Upper lobe of left lung (tissue), 6 donors: ENCODE results near the gene BCAS1. TPM values are rescaled to one million over a fixed set of nuclear protein-coding genes. Genes with fewer than 3 reads are reported as not detected.

ENCODE experiments used
- ATAC-seq, 2 donors: fragments of 200-7000 bp; cut with Tn5 transposase; one replicate each; pipeline ENCODE4 v1.9.1; 2022; ENCODE audit warnings: mild to moderate bottlenecking in 2 of 2, moderate library complexity in 2 of 2; ENCODE audit not compliant: low FRiP score in 2 of 2
- DNase-seq, 2 donors: peaks; one replicate each; pipeline ENCODE4 v3.0.0-alpha.2; 2019 to 2020
- H3K27ac ChIP-seq, 4 donors: fragments of 200-600 bp; sonication (generic); one replicate each; pipeline ENCODE4 v1.5.1; 2016 to 2019
- H3K27me3 ChIP-seq, 4 donors: fragments of 200-600 bp; sonication (generic); one replicate each; pipeline ENCODE4 v1.5.1; 2017 to 2019
- H3K36me3 ChIP-seq, 4 donors: fragments of 200-600 bp; sonication (generic); one replicate each; pipeline ENCODE4 v1.5.1; 2016 to 2019
- H3K4me1 ChIP-seq, 4 donors: fragments of 200-600 bp; sonication (generic); one replicate each; pipeline ENCODE4 v1.5.1; 2018 to 2019
- H3K4me3 ChIP-seq, 4 donors: fragments of 200-600 bp; sonication (generic); one replicate each; pipeline ENCODE4 v1.5.1; 2017 to 2019; ENCODE audit warnings: mild to moderate bottlenecking in 2 of 4, moderate library complexity in 1 of 4
- H3K9me3 ChIP-seq, 4 donors: fragments of 200-600 bp; sonication (generic); one replicate each; pipeline ENCODE4 v1.5.1; 2018 to 2019
- CTCF ChIP-seq, 6 experiments: fragments of 450-650 bp in 4 of 6; fragments of 200-600 bp in 2 of 6; sonication (generic) in 2 of 6; IDR thresholded peaks; one replicate each; pipeline ENCODE4 v1.5.1; 2016 to 2019; ENCODE audit warnings: antibody characterized with exemption in 6 of 6
- EP300 ChIP-seq, 4 donors: sonication (generic); formaldehyde crosslinking; IDR thresholded peaks; one replicate each; pipeline ENCODE4 v1.5.1; 2017; ENCODE audit warnings: antibody characterized with exemption in 4 of 4, control low read depth in 2 of 4
- POLR2A ChIP-seq, 4 donors: fragments of 450-650 bp; IDR thresholded peaks; one replicate each; pipeline ENCODE4 v1.5.1; 2016 to 2017; ENCODE audit warnings: antibody characterized with exemption in 4 of 4, mild to moderate bottlenecking in 2 of 4
- POLR2AphosphoS5 ChIP-seq, 2 donors: sonication (generic); formaldehyde crosslinking; IDR thresholded peaks; one replicate each; pipeline ENCODE4 v1.5.1; 2017; ENCODE audit warnings: antibody characterized with exemption in 2 of 2
- WGBS, 2 donors: methylation state at CpG; one replicate each; pipeline ENCODE4 v1.1.5; 2017 to 2018; 5-methylcytosine and 5-hydroxymethylcytosine counted together
- small RNA-seq, 4 donors: library from RNA; depleted of rRNA; stranded (forward); fragments of <200 nt; gene quantifications; one replicate each; pipeline ENCODE3, GENCODE V24; 2016
- total RNA-seq, 6 donors: library from RNA; depleted of rRNA in 4 of 6; stranded (reverse); fragments of >200 nt in 4 of 6; gene quantifications; one replicate each; pipeline versions ENCODE4 v1.1.0 to v1.2.1, GENCODE V29; 2016 to 2021
- donor health status: DM: no; HTN: no; CAD: no; lungs with moderate emphysema.
- donor health status: DM: no; HTN: yes; CAD: no; lungs with severe emphysema.

The BCAS1 gene
- total RNA-seq, 6 donors from 2014 or later = 0.74 to 11.2 (median 1.3) TPM

- 90 to 97% methylated on average over 4 of the region's 4 CpGs for WGBS, 2 donors
- Histone ChIP-seq H3K4me1 (peaks cover 14 to 24% (median 21%) of the 10 kb centered on the region in 4 donors), H3K27ac (no peak overlapping the region)
Measured at GRCh38 chr20:53896647-53897046, 173.7 kb downstream of the BCAS1 start.

GRCh38 chr20:53896041-53896440, 174.4 kb downstream of the BCAS1 start:
- Histone ChIP-seq H3K4me3 (no peak overlapping the region), H3K27me3 (no peaks in the 10 kb centered on the region), H3K9me3 (no peaks in the 10 kb centered on the region), H3K4me1 (peaks cover 12 to 21% (median 17%) of the 10 kb centered on the region in 4 donors), H3K36me3 (no peaks in the 10 kb centered on the region), H3K27ac (no peak overlapping the region)
- no peak for ATAC-seq
- DNase-seq = no peak
- WGBS, 2 donors = 91% methylated on average over 7 of the region's 7 CpGs
- TF ChIP-seq POLR2A (IDR thresholded peaks at IDR 0.05) (no peak), EP300 (IDR thresholded peaks at IDR 0.05) (no peak), POLR2AphosphoS5 (IDR thresholded peaks at IDR 0.05) (no peak), CTCF (IDR thresholded peaks at IDR 0.05) (no peak)

More at GRCh38 chr20:53896647-53897046, 173.7 kb downstream of the BCAS1 start:
- Histone ChIP-seq H3K36me3 (no peaks in the 10 kb centered on the region), H3K9me3 (no peaks in the 10 kb centered on the region), H3K27me3 (no peaks in the 10 kb centered on the region), H3K4me3 (no peak overlapping the region)
- no peak for ATAC-seq
- no peak for DNase-seq
- TF ChIP-seq POLR2AphosphoS5 (IDR thresholded peaks at IDR 0.05) = no peak
- TF ChIP-seq CTCF (IDR thresholded peaks at IDR 0.05) = no peak
- no peak for TF ChIP-seq EP300 (IDR thresholded peaks at IDR 0.05)
- no peak for TF ChIP-seq POLR2A (IDR thresholded peaks at IDR 0.05)

DNA sequence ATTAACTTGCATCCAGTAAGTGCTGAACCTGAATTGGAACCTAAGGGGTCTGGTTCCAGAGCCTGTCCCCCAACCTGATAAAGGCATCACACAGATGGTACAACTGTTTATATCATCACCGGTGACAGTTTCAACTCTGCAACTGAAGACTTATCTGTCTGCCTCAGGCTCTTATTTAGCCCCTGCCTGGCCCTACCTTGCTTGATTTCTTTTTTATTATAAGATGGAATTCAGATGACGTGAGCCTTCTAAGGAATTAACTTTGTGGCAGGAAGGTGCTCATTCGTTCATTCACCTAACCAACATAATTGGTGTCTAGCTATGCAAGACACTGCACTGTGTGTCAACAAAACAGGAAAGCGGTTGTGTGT, 175.0 kb downstream of the BCAS1 start:
- Histone ChIP-seq H3K27ac (no peak overlapping the region), H3K4me3 (no peak overlapping the region), H3K4me1 (peaks cover 10 to 20% (median 12%) of the 10 kb centered on the region in 4 donors), H3K36me3 (no peaks in the 10 kb centered on the region), H3K27me3 (no peaks in the 10 kb centered on the region), H3K9me3 (no peaks in the 10 kb centered on the region)
- 93% methylated on average over 4 of the region's 4 CpGs for WGBS, 2 donors
- no peak for DNase-seq
- no peak for TF ChIP-seq CTCF (IDR thresholded peaks at IDR 0.05)
- no peak for TF ChIP-seq POLR2AphosphoS5 (IDR thresholded peaks at IDR 0.05)
- no peak for TF ChIP-seq EP300 (IDR thresholded peaks at IDR 0.05)
- TF ChIP-seq POLR2A (IDR thresholded peaks at IDR 0.05) = no peak
- no peak for ATAC-seq

GRCh38 chr20:53894707-53895384, 175.5 kb downstream of the BCAS1 start:
- TF ChIP-seq POLR2A (IDR thresholded peaks at IDR 0.05) (no peak), CTCF (IDR thresholded peaks at IDR 0.05) (no peak), POLR2AphosphoS5 (IDR thresholded peaks at IDR 0.05) (no peak), EP300 (IDR thresholded peaks at IDR 0.05) (no peak)
- no peak for ATAC-seq
- Histone ChIP-seq H3K9me3 (no peaks in the 10 kb centered on the region), H3K27ac (no peak overlapping the region), H3K27me3 (no peaks in the 10 kb centered on the region), H3K4me1 (peaks cover 7 to 15% (median 9%) of the 10 kb centered on the region in 4 donors), H3K4me3 (no peak overlapping the region), H3K36me3 (no peaks in the 10 kb centered on the region)
- no peak for DNase-seq
- 88 to 94% methylated on average over 8 of the region's 8 CpGs for WGBS, 2 donors

Small RNA genes lying within 50 kb of the gene (small RNA-seq; reads per million reads assigned to genes)
- 0 reads per million in 4 donors for gene MIR4756

Other genes starting within 250 kb of the BCAS1 start
- 10 to 100 TPM in 1 of 6 donors, 1 to 10 TPM in 1, under 1 TPM in 3, not detected in 1; 0.13 to 31.0 (median 0.61) TPM for gene CYP24A1, start 103.4 kb upstream of the BCAS1 start, total RNA-seq
- 10 to 100 TPM; 15.5 to 78.5 (median 23.9) TPM for gene PFDN4, start 137.5 kb upstream of the BCAS1 start, total RNA-seq